Upper lobe of left lung (tissue), 6 donors: Measurements from ENCODE around the gene SALL2. TPM values are rescaled to one million over a fixed set of nuclear protein-coding genes. Genes with fewer than 3 reads are reported as not detected.
A peak's percentile ranks its signal among the peaks of the same experiment; 100 is the strongest.

ENCODE experiments used
- ATAC-seq, 2 donors: fragments of 200-7000 bp; cut with Tn5 transposase; one replicate each; pipeline ENCODE4 v1.9.1; 2022; ENCODE audit warnings: mild to moderate bottlenecking in 2 of 2, moderate library complexity in 2 of 2; ENCODE audit not compliant: low FRiP score in 2 of 2
- DNase-seq, 2 donors: peaks; one replicate each; pipeline ENCODE4 v3.0.0-alpha.2; 2019 to 2020
- H3K27ac ChIP-seq, 4 donors: fragments of 200-600 bp; sonication (generic); one replicate each; pipeline ENCODE4 v1.5.1; 2016 to 2019
- H3K27me3 ChIP-seq, 4 donors: fragments of 200-600 bp; sonication (generic); one replicate each; pipeline ENCODE4 v1.5.1; 2017 to 2019
- H3K36me3 ChIP-seq, 4 donors: fragments of 200-600 bp; sonication (generic); one replicate each; pipeline ENCODE4 v1.5.1; 2016 to 2019
- H3K4me1 ChIP-seq, 4 donors: fragments of 200-600 bp; sonication (generic); one replicate each; pipeline ENCODE4 v1.5.1; 2018 to 2019
- H3K4me3 ChIP-seq, 4 donors: fragments of 200-600 bp; sonication (generic); one replicate each; pipeline ENCODE4 v1.5.1; 2017 to 2019; ENCODE audit warnings: mild to moderate bottlenecking in 2 of 4, moderate library complexity in 1 of 4
- H3K9me3 ChIP-seq, 4 donors: fragments of 200-600 bp; sonication (generic); one replicate each; pipeline ENCODE4 v1.5.1; 2018 to 2019
- CTCF ChIP-seq, 6 experiments: fragments of 450-650 bp in 4 of 6; fragments of 200-600 bp in 2 of 6; sonication (generic) in 2 of 6; IDR thresholded peaks; one replicate each; pipeline ENCODE4 v1.5.1; 2016 to 2019; ENCODE audit warnings: antibody characterized with exemption in 6 of 6
- EP300 ChIP-seq, 4 donors: sonication (generic); formaldehyde crosslinking; IDR thresholded peaks; one replicate each; pipeline ENCODE4 v1.5.1; 2017; ENCODE audit warnings: antibody characterized with exemption in 4 of 4, control low read depth in 2 of 4
- POLR2A ChIP-seq, 4 donors: fragments of 450-650 bp; IDR thresholded peaks; one replicate each; pipeline ENCODE4 v1.5.1; 2016 to 2017; ENCODE audit warnings: antibody characterized with exemption in 4 of 4, mild to moderate bottlenecking in 2 of 4
- POLR2AphosphoS5 ChIP-seq, 2 donors: sonication (generic); formaldehyde crosslinking; IDR thresholded peaks; one replicate each; pipeline ENCODE4 v1.5.1; 2017; ENCODE audit warnings: antibody characterized with exemption in 2 of 2
- WGBS, 2 donors: methylation state at CpG; one replicate each; pipeline ENCODE4 v1.1.5; 2017 to 2018; 5-methylcytosine and 5-hydroxymethylcytosine counted together
- total RNA-seq, 6 donors: library from RNA; depleted of rRNA in 4 of 6; stranded (reverse); fragments of >200 nt in 4 of 6; gene quantifications; one replicate each; pipeline versions ENCODE4 v1.1.0 to v1.2.1, GENCODE V29; 2016 to 2021
- donor health status: DM: no; HTN: no; CAD: no; lungs with moderate emphysema.
- donor health status: DM: no; HTN: yes; CAD: no; lungs with severe emphysema.

Gene SALL2
- total RNA-seq, 6 donors from 2014 or later = 5.5 to 12.2 (median 8.0) TPM

- DNase-seq = peak in 1 of 2 donors; percentile 44
- 35 to 39% methylated on average over 7 of the region's 7 CpGs for WGBS, 2 donors
- Histone ChIP-seq H3K9me3 (no peaks in the 10 kb centered on the region), H3K4me1 (no peaks in the 10 kb centered on the region), H3K27me3 (no peaks in the 10 kb centered on the region), H3K4me3 (no peak overlapping the region), H3K27ac (no peak overlapping the region), H3K36me3 (no peaks in the 10 kb centered on the region)
- no peak for TF ChIP-seq CTCF (IDR thresholded peaks at IDR 0.05)
- TF ChIP-seq POLR2A (IDR thresholded peaks at IDR 0.05) = no peak
- no peak for TF ChIP-seq POLR2AphosphoS5 (IDR thresholded peaks at IDR 0.05)
- no peak for TF ChIP-seq EP300 (IDR thresholded peaks at IDR 0.05)
- ATAC-seq = no peak
Measured at GRCh38 chr14:21543521-21543960, 17.4 kb upstream of the SALL2 start.

GRCh38 chr14:21541413-21542074, 15.4 kb upstream of the SALL2 start:
- H3K27me3 ChIP-seq = peaks cover 0 to 3% (median 0%) of the 10 kb centered on the region in 4 donors
- H3K4me3 ChIP-seq = no peak overlapping the region
- H3K9me3 ChIP-seq = no peaks in the 10 kb centered on the region
- DNase-seq = no peak
- no peak for TF ChIP-seq EP300 (IDR thresholded peaks at IDR 0.05)
- no peak for ATAC-seq
- WGBS, 2 donors = 86% methylated on average over 9 of the region's 9 CpGs
- H3K36me3 ChIP-seq = no peaks in the 10 kb centered on the region
- peaks cover 0 to 5% (median 1%) of the 10 kb centered on the region in 4 donors for H3K4me1 ChIP-seq
- no peak overlapping the region for H3K27ac ChIP-seq

GRCh38 chr14:21539189-21539940, 13.2 kb upstream of the SALL2 start:
- H3K27ac ChIP-seq = no peak overlapping the region
- no peak overlapping the region for H3K4me3 ChIP-seq
- H3K27me3 ChIP-seq = peaks cover 0 to 7% (median 0%) of the 10 kb centered on the region in 4 donors
- DNase-seq = no peak
- WGBS, 2 donors = 24 to 39% methylated on average over 3 of the region's 3 CpGs
- TF ChIP-seq POLR2A (IDR thresholded peaks at IDR 0.05) (no peak), EP300 (IDR thresholded peaks at IDR 0.05) (no peak), POLR2AphosphoS5 (IDR thresholded peaks at IDR 0.05) (no peak), CTCF (IDR thresholded peaks at IDR 0.05) (no peak)
- peaks cover 0 to 9% (median 3%) of the 10 kb centered on the region in 4 donors for H3K4me1 ChIP-seq
- ATAC-seq = no peak
- H3K36me3 ChIP-seq = no peaks in the 10 kb centered on the region
- H3K9me3 ChIP-seq = no peaks in the 10 kb centered on the region

- TF ChIP-seq EP300 (IDR thresholded peaks at IDR 0.05) (no peak), POLR2A (IDR thresholded peaks at IDR 0.05) (no peak), CTCF (IDR thresholded peaks at IDR 0.05) (no peak), POLR2AphosphoS5 (IDR thresholded peaks at IDR 0.05) (no peak)
- ATAC-seq = no peak
- no peaks in the 10 kb centered on the region for H3K9me3 ChIP-seq
- WGBS, 2 donors = 19 to 23% methylated on average over 3 of the region's 3 CpGs
- no peak for DNase-seq
- H3K36me3 ChIP-seq = no peaks in the 10 kb centered on the region
- H3K27ac ChIP-seq = no peak overlapping the region
- peaks cover 0 to 7% (median 0%) of the 10 kb centered on the region in 4 donors for H3K27me3 ChIP-seq
- peak overlapping the region in 2 of 4 donors; percentile 8 to 45 for H3K4me3 ChIP-seq
- peaks cover 0 to 9% (median 3%) of the 10 kb centered on the region in 4 donors for H3K4me1 ChIP-seq
Measured at GRCh38 chr14:21537090-21537424, 10.9 kb upstream of the SALL2 start.

GRCh38 chr14:21536418-21537089, 10.4 kb upstream of the SALL2 start:
- peak; percentile 56 to 57 for ATAC-seq
- TF ChIP-seq POLR2AphosphoS5 (IDR thresholded peaks at IDR 0.05) = no peak
- TF ChIP-seq CTCF (IDR thresholded peaks at IDR 0.05) = no peak
- no peak for TF ChIP-seq EP300 (IDR thresholded peaks at IDR 0.05)
- no peak for TF ChIP-seq POLR2A (IDR thresholded peaks at IDR 0.05)
- peaks cover 0 to 9% (median 3%) of the 10 kb centered on the region in 4 donors for H3K4me1 ChIP-seq
- H3K36me3 ChIP-seq = no peaks in the 10 kb centered on the region
- H3K27me3 ChIP-seq = peaks cover 0 to 7% (median 0%) of the 10 kb centered on the region in 4 donors
- peak overlapping the region in 3 of 4 donors; percentile 8 to 45 (median 24) for H3K4me3 ChIP-seq
- H3K9me3 ChIP-seq = no peaks in the 10 kb centered on the region
- DNase-seq = no peak
- no peak overlapping the region for H3K27ac ChIP-seq
- 8 to 9% methylated on average over 18 to 25 of the region's 25 CpGs for WGBS, 2 donors
